DMS 273 (cell line): Measurements from ENCODE around the gene OSBPL5.

Source experiments
- DNase-seq: peaks from one replicate; lab custom pipeline; 2025; ENCODE audit not compliant: unreplicated experiment; lab: John Stamatoyannopoulos, UW

OSBPL5 gene

DNA sequence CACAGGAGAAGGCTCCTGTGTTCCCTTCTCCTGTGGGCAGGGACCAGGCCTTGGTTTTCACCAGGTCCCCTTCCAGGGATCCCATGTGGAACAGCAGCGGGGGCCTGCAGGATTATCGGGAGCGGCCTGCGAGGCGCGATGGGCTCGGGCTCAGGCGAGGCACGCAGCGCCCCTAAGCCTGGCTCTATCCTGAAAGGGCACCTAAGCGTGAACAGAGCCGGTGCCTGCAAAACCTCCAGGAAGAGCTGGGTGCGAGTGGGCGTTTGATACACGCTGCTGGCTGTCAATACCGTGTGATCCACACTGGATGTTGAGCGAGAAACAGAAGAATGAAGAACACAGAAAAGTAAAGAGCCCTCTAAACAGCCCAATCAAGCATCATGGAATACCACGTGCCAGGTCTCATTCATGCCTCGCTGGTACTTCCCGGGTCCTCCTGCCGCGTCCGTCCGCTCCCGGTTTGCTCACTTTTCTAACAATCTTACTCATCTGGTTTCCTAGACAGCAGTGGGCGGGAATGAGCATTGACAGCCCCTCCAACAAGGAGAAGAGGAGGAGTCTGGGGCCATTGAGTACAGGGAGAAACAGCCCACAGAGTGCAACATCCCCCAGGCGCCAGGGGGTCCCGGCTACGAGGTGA, 12.5 kb downstream of the OSBPL5 start:
- DNase-seq = no peak

DNA sequence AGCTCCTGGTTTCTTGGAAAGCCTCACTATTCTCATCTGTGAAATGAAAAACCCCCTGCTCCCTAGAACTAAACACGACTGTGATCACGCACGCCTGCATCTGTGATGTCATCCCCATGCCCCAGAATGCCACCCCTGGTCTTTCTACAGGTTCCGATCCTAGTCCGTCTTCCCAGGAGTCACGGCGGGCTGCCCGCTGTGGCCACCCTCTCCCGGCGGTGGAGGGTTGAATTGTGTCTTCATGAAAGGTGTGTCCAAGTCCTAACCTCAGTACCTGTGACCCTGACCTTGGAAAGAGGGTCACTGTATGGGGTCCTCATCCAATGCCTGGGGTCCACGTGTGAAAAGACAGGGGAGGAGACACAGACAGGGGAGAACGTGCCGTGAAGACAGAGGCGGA, 14.4 kb downstream of the OSBPL5 start:
- no peak for DNase-seq

DNA sequence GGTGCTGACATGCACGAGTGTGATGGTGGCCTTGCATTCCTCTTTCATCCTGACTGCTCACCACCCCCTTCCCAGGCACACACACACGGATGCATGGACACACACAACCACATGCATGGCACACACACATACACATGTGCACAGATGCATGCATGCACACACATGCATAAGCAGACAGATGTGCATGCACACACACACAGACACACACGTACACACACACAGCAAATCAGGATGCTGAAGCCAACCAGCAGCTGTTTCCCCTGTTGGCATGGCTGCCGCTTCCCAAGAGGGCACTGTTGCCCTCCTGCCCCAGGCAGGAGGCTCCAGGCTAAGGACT, 15.3 kb downstream of the OSBPL5 start:
- DNase-seq = no peak

DNA sequence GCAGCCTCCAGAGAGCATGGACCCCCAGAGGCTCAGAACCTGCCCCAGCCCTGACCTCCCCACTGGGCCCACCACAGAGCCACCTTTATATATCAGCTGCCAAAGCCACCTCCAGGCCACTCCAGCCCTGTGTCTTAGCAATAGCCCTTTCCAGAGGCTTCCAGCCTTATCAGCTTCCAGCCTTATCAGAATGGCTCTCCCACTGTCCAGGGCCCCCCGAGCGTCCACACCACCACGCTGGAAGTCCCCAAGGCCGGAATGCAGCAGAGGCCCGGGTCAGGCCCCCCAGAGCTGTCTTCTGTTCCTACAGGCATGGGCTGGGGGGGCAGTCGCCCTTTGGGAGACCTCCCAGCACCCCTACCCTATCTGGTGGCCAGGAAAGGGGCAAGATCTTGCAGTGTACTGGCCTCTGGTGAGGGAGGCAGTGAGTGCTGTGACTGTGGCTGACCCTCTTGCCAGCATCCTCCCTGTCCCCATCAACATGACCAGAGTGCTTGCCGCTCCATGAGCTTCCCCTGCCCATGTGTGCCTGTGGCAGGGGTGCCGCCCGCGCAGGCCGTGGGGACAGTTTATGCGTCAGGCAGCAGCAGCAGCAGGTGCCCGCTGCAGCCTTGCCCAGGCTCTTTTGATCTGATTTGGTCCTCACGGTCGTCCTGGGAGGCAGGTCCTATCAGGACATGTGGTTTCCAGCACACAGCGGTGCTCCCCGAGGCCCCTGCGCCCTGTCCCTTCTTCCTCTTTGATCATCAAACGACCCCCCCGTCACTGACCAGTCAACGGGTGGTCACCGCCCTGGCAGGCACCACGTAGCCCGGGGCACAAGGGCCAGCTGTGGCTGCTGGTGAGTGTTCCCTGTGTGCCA, 15.9 kb downstream of the OSBPL5 start:
- no peak for DNase-seq

- DNase-seq = no peak
These were observed 16.7 kb downstream of the OSBPL5 start for GRCh38 chr11:3148255-3148989.

DNA sequence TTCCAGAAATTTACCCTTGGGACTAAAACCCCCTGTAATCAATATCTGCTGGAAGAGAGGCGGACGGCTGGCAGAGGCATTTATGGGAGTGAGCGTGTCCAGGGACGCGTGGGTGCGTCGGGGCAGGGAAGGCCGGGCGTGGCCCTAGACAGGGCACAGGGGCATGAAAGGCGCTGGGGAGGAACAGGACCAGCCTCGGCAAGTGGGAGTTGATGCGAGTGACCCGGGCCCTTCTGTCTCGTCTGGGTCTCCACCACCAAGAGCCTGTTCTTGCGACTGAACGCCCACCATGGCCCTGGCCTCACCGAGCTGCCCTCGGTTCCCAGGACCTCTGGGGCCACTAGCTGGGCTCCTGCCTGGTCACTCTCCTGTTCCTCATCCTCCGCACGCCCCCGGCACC, 17.5 kb downstream of the OSBPL5 start:
- DNase-seq = no peak

DNA sequence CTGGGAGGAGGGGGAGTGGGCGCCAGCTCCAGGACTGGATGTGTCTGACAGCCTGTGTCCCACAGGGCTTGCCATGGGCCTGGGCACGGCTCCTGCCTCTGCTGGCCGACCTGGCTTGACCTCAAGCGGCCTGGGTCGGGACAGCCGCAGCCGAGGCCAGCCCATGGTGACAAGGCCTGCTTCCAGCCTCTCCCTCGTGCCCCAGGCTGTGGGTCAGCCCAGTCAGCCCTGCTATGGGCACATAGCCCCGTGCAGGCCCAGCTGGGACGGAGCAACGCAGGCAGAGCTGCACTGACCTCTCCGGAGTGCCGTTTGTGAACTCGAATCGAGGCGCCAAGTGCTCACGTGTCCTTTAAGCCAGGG, 17.9 kb downstream of the OSBPL5 start:
- DNase-seq = no peak

DNA sequence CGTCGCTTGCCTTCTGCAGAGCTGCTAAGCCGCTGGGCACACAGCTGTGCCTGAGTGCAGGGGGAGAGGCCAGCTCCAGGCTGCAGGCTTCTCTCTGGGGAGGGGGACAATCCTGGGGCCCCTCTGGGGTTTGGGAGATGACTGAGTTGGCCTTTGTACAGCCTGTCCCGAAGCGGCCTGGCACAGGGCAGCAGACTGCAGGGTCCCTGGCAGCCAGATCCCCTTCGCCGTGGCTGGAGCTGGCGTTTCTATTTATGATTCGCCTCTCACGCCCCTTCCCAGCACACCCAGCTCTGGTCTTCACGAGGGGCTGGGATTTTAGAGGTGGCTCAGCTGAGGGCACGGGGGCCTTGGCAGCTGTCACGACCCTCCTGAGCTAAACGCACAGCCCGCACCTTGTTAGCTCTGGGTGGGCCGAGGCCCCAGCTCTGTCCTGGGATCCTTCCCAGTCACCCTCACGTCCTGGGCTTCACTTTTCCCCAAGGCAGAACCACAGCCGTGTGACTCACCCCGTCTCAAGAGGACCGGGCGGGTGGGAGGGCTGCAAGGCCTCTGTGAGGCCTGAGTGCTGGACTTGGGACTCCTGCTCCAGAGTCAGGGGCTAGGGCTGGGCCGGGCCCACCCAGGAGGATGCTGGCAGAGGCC, 18.4 kb downstream of the OSBPL5 start:
- DNase-seq = no peak

GRCh38 chr11:3145206-3145520, 19.9 kb downstream of the OSBPL5 start:
- no peak for DNase-seq

GRCh38 chr11:3144296-3145205, 20.6 kb downstream of the OSBPL5 start:
- no peak for DNase-seq

DNA sequence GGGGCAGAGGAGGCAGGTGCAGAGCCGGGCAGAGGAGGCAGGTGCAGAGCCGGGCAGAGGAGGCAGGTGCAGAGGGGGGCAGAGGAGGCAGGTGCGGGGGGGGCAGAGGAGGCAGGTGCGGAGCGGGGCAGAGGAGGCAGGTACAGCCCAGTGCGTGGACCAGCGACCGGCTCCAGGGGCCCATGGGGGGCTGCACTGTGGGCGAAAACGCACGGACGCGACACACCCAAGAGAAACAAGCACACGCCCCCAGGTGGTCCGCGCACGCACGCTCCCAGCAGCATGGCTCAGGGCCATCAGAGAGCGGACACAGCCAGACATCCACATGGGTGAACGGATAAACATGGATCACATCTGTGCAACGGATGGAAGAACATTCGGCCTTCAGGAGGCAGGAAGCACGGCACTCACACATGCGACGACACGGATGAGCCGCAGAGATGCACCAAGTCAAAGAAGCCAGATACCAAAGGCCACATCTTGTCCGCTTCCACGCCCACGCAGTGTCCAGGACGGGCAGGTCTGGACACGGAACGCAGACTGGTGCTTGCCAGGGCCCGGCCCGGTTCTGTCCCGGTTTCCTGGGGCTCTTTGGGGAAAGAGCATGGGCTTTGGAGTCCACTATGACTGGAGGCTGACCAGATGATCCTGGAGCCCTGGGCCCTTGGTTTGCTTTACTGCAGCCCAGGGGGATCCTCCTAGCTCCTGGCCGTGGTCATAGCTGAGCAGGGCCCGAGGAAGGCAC, 21.8 kb downstream of the OSBPL5 start:
- no peak for DNase-seq

DNA sequence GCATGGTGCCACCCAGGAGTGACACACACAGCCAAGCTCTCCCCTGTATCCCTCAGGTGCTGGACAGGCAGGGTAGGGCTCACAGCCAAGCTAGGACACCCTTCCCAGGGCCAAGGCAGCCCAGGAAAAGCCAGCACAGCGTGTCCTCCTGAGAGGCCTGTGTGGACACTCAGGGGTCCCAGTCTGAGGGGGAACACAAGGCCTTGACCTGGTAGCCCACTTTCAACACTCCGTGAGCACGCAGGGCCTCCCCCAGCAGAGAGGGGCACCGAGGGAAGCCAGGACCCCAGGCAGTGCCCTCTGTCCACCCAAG, 24.9 kb downstream of the OSBPL5 start:
- no peak for DNase-seq

DNA sequence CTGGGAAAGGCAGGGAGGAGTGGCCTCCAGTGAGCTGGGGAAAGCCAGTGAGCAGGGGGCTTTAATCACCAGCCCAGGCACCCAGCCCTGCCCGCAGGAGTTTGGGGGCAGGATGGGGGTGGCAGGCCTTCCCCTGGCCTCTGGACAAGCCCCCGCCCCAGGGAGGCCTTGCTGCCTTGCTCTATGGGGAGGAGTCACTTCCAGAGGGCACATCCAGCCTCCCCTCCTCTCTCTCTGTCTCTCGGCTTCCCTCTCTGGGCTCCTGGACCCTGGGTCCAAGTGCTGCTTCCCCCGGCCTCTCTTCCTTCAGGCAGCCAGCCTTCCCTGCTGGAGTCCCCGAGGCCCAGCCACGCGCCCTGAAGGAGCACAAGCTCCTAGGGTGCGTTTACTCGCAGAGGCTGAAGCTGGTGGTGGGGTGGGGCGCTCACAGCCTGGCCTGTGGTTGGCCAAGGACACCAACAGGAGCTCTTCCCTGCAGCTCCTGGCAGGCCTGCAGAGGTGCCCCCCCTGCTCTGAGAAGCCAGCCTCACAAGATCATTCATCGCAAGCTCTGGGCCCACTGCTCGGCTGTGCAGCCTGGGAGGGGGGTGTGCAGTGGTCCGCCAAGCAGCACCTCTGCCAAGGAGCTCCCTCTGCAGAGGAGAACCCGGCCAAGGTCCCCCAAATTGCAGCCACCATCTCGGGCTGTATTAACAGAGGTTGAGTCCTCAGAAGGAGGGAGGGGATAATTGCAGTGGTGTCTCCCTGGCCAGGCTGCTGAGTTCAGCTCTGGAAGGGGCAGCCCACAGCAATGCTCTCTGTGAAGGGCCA, 25.4 kb downstream of the OSBPL5 start:
- no peak for DNase-seq

DNA sequence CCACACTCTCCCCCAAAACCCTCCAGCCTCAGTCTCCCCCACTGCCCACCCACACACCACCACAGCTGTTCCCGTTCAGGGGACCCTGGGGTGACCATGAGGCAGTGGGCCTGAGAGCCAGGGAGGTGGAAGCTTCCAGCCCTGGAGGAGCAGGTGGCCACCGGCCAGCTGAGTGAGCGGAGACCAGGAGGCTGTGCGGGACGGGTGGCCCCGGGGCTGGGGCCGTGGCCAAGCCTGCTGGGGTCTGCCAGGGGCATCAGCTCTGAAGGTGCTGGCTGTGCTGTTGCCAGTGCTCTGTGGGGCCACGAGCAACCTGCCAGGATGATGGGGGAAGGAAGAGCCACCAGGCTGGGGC, 26.0 kb downstream of the OSBPL5 start:
- DNase-seq = no peak

- DNase-seq = no peak
These were observed 26.7 kb downstream of the OSBPL5 start for GRCh38 chr11:3138178-3139085.

- no peak for DNase-seq
These were observed 27.5 kb downstream of the OSBPL5 start for GRCh38 chr11:3137486-3138177.

GRCh38 chr11:3136546-3137455, 28.3 kb downstream of the OSBPL5 start:
- DNase-seq = no peak
